GM18498 (cell line): ENCODE data around the gene LAMTOR1.

ENCODE experiments used
- ATAC-seq: cut with Tn5 transposase; IDR thresholded peaks from one replicate; pipeline ENCODE4 v1.9.1; 2021; ENCODE audit warnings: mild to moderate bottlenecking, moderate library complexity; ENCODE audit not compliant: unreplicated experiment

Gene LAMTOR1

DNA sequence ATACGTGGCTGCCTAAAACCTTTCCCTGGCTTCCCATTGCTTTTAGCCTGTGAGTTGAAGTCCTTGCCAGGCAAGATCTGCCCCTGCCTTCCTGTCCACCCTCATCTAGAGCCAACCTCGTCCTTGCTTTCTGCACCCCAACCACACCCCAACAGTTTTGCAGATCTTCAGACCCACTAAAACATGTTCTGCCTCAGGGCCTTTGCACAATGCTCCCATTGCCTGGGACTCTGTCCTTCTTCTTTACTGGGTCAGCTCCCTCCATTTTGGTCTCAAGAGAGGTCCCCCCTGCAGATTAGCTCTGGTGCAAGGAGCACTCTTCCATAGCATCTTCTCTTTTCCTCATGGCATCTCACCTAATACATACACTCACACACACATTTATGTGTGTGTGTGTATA lies 17.8 kb upstream of the LAMTOR1 start:
- ATAC-seq = no peak

DNA sequence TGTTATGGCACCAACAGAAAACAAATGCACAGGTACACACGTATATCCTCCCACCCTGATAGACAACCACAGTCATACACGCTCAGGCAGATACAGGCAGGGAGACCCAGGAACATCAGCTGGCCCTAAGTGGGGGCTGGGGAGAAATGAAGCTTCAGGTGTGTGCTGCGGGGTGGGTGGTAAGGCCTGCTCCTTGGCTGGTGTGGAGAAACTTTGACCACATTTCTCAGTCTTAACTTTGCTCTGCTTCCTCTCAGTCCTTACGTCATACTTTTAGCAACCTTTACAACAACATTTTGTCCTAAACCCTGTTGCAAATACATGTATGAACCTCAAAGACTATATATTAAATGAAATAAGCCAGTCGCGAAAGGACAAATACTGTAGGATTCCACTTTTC lies 16.1 kb upstream of the LAMTOR1 start:
- ATAC-seq = no peak

DNA sequence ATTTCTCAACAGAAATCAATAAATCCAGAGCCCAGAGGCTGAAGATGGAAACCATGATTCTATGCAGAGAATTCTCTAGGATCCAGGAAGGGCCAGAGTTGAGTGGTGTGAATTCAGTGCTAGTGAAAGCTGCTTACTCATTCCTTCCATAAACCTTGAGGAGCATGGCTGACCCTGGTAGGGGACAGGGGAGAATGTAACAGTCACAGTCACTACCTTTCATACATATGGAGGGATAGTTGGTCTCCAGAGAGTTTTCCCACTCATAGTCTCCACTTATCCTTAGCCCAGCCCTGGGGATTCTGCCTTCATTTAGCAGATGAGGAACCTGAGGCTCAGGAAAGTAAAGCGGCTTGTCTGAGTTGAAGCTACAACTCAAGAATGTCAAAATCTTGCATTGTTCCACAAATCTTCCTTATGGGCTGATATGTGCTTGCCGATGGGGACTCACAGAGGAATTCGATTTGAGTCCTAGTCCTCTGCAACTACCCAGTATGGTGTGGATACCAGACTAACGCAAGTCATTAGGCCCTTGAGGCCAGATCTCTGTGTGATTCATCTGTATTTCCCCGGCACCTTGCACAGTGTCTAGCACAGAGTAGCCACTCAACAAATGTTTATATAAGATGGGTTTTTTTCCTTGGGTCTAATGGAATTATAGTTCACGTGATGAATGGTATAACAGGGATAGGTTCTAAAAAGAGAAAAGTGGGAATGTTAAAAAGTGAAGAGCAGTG lies 13.1 kb upstream of the LAMTOR1 start:
- ATAC-seq = no peak

DNA sequence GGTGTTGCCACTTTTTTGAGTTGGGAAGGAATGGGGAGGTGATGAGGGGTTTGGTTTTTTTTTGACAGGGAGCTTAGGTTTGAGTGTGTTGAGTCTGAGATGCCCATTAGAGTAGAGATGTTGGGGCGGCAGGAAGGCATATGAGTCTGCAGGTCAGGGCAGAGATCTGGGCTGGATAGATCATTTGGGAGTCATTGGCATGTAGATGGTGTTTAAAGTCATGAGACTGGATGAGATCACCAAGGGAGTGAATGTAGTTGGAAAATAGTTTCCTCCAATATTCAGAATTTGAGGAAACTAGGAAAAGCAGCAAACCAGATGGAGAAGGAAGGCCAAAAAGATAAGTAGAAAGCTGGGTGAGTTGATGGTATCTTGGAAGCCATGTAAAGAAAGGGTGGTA lies 11.5 kb upstream of the LAMTOR1 start:
- no peak for ATAC-seq

DNA sequence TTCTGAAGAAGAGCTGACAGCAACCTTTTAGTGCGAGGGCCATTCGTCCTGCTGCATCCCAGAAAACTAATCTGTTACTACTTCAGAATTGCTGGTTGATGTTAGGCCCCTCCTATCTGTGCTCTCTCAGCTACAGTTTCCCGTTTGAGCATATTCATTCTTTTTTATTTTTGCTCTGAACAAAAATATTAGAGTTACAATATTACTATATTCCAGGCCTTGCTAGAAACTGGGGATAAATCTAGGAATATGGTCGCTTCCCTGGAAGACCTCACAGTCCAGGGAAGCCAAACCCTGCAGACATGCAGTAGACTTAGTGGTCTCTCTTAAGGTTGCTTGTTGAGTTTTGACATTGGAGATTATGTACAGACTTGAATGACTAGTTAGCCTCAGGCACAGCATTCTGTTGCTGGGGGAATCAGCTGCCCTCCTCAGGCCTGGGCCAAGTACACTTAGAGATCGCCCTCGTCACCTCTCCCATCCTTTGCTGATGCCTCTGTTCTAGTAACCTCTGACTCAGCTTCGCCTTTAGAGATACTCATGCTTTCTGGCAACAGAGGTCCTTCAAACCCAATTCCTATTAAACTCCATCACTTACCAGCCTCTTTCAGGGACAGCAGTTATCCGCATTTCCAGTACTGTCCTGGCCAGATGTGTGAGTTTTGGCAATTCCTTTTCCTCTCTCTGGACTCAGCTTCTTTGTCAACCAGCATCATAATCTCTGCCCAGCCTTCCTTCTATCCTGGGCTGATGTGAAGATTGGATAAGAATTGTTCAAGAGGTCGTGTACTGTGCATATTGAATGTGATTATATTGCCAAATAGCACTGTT lies 10.1 kb upstream of the LAMTOR1 start:
- ATAC-seq = no peak

DNA sequence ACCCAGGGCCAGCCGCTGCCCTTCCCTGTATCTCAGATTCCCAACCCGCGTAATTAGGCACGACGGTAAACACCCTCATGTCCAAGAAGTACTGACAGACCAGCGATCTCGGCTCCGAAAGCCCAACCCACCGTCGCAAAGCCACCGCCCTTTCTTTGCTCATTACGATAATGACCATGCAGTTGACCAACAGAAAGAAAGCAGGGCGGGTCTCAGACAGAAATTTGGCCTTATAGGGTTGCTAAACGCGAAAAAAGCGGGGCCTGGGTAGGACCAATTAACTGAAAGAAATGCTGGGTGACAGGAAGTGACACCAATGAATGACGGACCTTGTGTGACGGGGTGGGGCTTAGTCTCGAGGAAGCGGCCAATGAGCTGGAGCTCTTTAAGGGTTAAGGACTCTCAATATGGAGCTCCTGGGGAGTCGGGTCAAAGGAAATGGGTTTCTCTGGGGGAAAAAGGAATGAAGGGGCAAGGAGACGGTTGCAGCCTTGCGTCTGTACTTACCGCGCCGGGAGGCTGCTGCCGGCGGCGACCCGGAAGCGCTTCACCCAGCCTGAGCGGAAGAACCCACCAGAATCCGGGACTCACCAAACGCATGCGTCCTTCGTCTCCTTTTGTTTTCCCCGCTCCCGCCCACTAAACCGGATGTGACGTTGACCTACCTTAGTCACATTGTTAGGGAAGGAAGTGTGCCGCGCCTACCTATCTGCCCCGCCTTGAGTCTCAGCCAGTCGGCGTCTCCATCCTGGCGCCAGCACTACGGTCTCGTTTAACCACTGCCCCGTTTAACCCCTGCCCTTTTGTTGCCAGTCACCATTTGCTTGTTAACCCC lies 9.3 kb upstream of the LAMTOR1 start, which contains the start of gene ANAPC15:
Gene ANAPC15, minus strand, starts transcription at position 553 of the 835 bp plus-strand sequence. CDS start 1,419 bp downstream, outside the sequence.
- peak; percentile 89 for ATAC-seq

DNA sequence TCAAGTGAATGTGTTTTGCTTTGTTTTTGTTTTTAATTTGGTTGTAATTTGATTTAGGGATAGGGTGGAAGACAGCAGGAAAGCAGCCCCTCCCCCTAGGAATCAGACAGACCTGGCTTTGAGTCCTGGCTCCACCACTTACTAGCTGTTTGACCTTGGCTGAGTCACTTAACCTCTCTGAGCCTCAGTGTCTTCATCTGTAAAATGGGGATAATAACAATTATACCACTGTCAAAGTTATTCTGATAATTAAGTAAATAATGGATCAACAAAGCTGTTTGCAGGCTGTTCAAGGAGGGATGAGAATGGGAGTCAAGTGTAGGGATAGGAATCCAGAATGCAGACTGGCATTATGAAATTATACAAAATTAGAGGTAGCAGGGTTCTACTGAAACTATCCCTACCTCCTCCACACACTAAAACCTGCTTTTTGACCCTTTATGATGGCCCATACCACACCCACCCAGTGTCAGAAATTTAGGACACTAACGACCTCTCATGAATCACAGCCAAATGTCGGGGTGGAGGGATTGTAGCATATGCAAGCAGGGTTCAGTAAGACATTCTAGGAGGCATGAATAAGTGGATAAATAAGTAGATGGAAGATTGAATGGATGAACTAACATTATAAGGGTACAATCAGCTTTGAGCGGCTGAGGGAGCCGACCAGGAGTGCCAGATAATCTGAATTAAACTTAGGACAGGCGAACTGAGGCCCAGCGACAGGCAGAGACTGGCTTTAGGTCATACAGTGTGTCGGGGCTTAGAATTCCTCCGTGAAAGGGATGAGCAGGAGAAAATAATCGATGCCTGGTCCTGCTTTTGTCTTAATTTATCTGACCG lies 8.4 kb upstream of the LAMTOR1 start:
- peak; percentile 0 for ATAC-seq

DNA sequence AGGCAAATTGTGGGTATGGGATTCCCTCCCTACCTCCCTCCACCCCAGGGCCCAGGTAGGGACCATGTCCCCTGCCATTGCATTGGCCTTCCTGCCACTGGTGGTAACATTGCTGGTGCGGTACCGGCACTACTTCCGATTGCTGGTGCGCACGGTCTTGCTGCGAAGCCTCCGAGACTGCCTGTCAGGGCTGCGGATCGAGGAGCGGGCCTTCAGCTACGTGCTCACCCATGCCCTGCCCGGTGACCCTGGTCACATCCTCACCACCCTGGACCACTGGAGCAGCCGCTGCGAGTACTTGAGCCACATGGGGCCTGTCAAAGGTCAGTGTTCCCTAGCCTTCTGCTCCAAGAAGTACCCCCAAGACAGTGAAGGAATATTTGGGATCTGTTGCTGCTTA lies 2.8 kb upstream of the LAMTOR1 start, which contains the start of gene TOMT:
Gene TOMT, plus strand, starts transcription at position 37 of the 400 bp plus-strand sequence. Its CDS starts 28 bp downstream, at position 65.
- ATAC-seq = no peak

DNA sequence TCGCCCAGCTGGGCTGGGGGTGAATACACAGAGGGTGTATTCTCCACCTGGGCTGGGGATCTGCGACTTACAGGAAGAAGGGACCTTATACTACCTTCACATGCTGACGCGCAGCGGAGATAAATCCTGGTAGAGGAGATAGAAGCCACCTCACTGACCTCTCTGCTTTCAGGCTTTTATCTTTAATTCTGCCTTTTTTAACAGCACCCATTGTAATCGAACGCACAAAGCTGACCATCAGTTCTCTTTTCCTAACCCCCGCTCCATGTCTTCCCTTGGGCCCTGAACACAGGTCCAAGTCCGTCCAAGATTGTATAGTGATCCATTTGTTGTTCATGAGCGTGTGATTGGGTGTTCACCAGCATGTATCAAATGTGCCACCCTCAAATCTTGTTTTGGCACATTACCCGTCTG lies 664 bp upstream of the LAMTOR1 start:
- ATAC-seq = no peak

DNA sequence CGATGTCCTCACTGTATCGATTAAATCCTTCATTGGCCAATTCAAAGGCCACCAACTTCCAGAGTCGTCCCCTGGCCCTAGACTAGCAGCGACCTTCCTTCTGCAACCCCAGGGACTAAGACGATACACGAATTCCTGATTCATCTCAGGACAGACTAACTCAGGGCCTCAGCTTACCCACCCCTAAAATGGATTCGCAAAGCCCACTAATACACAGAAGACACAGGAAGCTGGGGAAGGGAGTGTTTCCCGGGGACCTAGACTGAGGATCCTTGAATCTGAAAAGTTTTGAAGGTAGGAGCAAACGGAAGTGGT lies 509 bp downstream of the LAMTOR1 start:
- no peak for ATAC-seq

DNA sequence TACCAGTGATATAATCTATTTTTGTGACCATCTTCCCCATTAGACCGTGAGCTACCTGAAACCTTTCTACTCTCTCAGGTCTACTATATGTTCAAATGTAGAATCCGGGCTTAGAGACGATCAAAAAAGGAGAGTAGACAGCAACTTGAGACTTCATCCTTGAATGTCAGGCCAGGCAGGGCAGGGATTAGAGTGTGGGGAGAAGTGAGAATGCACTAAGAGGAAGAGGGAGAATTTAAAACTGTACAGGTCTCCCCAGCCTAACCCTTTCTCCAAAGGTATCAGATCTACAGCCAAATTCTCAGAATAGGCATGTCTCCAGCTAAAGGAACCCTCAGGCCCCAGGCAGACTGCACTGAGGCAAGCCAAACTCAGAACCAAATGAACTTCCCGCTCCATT lies 935 bp downstream of the LAMTOR1 start:
- ATAC-seq = no peak

DNA sequence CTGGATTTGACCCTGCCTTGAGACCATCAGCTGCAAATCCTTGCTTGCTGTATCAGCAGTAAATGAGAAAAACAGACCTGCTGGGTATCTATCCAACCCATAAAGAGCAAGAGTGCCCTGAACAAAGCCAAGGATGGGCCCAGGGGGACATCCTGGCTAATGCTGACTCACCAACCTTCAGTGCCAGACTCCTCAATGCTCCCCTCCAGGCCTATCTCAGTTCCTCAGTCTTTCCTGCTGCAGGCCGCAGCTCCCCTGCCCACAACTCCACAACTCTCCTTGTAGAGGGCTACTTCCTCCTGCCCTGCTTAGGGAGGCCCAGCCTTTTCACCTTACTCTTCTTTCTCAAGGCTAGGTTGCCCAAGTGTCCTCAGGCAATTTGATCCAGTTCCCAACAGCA lies 2.6 kb downstream of the LAMTOR1 start:
- ATAC-seq = no peak

DNA sequence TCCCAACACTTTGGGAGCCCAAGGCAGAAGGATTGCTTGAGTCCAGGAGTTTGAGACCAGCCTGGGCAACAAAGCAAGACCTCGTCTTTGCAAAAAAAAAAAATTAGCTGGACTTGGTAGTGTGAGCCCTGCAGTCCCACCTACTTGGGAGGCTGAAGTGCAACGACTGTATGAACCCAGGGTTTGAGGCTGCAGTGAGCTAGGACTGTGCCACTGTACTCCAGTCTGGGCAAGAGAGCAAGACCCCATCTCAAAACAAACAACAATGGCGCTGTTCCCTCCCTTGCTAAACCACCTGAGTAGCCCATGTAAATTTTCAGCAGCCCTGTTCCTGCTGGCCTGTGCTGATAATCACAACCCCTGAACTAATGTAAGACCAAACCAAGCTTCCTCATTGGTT lies 3.1 kb downstream of the LAMTOR1 start:
- no peak for ATAC-seq

DNA sequence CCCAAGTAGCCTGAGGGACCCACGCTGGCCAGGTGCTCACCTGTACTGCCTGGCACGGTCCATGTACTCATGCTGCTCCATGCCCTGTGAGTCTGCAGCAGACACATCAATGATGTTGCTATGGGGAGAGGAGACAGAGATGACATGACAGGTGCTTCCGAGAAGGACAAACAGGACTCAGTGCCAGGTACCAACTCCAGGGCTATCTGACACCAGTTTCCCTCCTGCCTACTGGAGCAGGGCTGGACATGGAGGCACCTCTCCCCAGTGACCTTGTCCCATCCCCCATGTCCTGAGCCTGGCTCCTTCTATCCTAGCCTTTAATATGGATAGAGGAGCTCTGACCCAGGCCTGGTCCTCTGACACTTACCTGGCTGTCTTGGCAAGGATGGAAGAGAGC lies 4.4 kb downstream of the LAMTOR1 start:
- no peak for ATAC-seq

DNA sequence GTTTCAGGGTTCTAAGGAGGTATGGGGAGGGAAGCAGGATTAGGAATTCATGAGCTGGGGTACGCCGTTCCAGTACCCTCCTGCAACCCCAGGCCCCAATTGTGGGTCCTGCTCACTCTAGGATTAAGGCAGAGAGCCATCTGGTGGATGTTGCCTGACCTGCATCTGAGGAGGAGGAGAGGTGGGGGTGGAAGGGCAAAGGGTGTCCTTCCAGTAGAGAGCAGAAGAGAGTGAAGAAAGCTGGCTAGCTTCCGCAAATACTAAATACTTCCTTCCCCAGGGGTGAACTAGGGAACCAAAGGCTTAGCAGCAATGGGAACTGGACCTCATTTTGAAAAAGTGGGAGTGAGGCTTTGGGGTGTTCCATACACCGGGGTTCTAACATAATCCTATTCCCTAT lies 11.8 kb downstream of the LAMTOR1 start:
- no peak for ATAC-seq

DNA sequence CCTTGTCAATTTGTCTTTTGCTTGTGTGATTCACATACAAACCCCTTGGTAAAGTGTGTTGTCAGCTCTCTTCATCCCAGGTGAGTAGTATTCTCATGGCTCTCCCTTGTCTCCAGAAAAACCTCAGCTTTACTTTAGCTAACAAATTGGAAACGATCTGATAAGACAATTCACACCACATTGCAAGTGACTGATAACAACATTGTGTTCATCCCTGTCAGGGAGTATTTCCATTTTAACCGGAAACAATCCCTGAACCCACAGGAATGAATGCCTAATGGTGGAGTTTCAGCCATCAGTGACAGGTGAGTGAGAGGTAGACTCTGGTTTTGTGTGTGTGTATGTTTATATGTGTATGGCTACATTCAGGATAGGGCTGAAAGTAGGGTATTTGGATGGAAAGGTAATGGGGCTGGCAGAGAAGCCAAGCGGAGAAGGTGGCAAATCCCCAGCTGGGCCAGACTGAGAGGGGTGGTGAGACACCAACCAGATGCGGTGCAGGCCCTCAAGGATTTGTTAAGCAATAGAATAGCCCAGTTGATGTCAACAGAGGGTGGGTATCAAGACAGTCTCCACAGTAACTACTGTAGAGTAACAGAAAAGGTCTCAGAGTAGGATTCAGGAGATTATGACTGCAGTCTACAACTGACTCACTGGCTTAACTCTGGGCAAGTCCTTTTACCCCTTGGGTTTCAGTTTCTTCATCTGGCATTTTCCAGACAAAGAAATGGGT lies 14.9 kb downstream of the LAMTOR1 start:
- no peak for ATAC-seq

DNA sequence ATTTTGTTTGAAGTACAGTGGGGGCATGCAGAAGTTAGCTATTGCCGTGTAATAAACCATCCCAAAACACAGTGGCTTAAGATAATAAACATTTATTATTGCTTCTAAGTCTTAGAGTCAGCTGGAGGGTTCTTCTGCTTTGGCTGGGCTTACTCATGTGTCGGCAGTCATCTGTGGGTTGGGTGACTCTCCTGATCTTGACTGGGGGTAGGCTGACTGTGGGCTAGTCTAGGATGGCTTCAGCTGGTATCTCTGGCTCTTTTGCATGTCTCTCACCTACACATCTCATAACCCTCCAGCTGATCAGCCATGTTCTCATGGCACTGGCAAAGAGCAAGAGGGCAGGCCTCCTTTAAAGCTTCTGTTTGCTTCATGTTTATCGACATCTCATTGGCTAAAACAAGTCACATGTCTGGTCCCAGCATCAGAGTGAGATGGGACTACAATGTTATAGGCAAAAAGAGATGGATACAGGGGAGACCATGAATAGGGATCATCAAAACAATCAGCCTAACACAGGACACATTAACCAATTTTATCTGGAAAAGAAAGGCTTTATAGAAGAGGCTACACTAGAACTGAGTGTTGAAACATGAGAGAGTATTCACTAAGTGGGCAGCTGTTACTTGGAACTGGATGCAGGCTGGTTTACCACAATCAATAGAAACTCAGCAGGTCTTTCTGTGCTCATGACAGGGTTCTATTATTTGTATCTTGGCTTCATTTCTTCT lies 17.3 kb downstream of the LAMTOR1 start:
- no peak for ATAC-seq

DNA sequence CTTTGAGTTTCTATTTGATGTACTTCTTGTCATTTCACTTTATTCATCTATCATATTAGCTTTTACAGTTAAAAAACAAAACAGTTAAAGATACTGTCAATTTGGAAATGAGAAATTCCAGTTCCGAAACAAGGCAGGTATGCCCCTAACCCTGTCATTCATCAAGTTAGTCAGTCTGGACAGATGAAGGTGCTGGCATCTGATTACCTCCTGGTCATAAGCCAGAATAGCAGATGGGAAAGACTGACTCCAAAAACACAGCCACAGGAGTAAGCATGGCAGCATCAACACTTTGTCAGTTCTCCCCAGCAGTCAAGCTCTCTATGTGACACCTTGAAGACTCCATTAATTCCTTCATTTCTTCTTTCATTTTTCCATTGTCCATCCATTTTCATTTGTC lies 18.1 kb downstream of the LAMTOR1 start:
- no peak for ATAC-seq

DNA sequence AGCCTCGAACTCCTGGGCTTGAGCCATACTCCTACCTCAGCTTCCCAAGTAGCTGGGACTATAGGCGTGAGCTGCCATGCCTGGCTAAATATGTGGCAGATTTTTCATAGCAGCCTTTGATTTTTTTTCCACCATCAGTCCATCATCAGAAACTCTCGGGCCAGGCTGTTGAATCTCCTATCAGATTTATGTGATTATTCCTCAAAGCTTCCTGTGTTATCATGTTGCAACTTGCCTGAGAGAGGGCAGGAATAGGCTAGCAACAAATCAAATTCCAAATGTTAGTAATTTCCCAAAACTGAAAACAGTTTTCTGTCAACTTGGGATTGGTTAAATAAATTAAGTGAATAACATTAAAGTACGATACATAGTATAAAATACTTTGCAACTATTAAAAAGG lies 19.0 kb downstream of the LAMTOR1 start:
- ATAC-seq = no peak
